ENCODE results near the gene MYB. TPM values are rescaled to one million over a fixed set of nuclear protein-coding genes. Genes with fewer than 3 reads are reported as not detected.

Gene MYB
- total and polyA plus RNA-seq, 2 of the 8 experiments (the other 6 are each of a cell fraction or from before 2014, with no cell fraction given) = 4.0 to 7.6 TPM

DNA sequence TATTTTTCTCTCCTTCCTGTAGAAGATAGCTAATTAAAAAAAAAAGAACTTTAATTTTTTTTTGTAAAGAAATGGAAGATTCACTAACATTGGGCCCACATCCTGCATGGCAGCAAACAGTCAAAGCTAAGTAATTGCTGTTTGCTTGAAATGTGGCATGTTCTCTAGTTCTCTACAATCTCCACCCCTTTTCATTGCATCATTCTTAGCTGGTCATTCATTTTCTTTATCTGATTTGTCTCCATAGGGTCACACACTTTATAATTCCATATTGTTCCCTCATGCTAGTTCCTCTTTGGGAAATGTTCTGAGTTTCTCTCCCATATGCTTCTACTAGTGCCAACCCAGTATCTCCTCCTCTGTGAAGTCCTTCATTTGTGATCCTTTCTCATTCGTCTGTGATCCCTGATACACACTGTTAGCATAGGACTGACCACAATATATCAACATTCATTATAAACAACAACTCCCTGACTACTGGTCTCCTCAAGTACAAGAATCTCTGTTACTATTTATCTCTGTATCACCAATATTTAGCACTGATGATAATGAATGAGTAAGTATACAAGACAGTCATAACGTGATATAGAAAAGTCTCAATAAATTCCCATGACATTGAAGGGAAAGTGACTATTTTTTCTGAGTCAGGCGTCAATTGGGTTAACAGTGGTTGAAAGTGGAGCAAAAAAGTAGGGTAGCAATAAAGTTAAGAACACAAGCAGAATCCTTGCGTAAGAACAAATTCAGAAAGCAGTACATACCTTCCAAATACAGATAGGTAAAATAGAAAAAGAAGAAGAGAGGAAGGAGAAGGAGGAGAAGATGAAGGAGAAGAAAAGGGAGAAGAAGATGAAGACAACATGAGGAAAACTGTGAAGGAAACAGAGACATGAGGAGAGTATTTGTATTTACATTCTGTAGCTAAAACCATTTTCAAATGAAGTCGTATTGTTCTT lies 33.2 kb upstream of the MYB start:
- H3K79me1 ChIP-seq (ENCODE audit: low read depth, low read length) = no peaks in the 10 kb centered on the region
- 88% methylated on average over 5 of the region's 5 CpGs; no CpG with 5 or more reads in 1 of the 2 experiments for WGBS, 2 experiments (ENCODE audit: extremely low coverage in 1 of 2, insufficient coverage in 1 of 2, insufficient read length in 1 of 2, insufficient replicate concordance in 2 of 2, low coverage in 1 of 2, low lambda C conversion rate in 2 of 2, missing lambda C conversion rate in 1 of 2)
- CTCF ChIA-PET (ENCODE audit: partially characterized antibody) = interaction anchor here (0.6 to 2.8 kb wide), 7 partner anchors 9 to 277 kb away, joined by 3 to 26 read pairs (median 10); no protein-coding TSS in a partner anchor

More for the DNA sequence above, 33.2 kb upstream of the MYB start:
- no peaks in the 10 kb centered on the region for H3K9me3 ChIP-seq (ENCODE audit: insufficient read depth in 2 of 2, low read depth in 1 of 2, low read length in 1 of 2)
- POLR2A ChIA-PET (ENCODE audit: partially characterized antibody) = no interaction called here
- no peaks in the 10 kb centered on the region for H3K36me3 ChIP-seq (ENCODE audit: control insufficient read depth in 2 of 4, insufficient read depth in 4 of 4, low read length in 3 of 4)
- no peak overlapping the region for H2BK5ac ChIP-seq (ENCODE audit: low read depth, low read length)
- no peak overlapping the region for H4K91ac ChIP-seq (replicated peaks; ENCODE audit: insufficient read length, low read length)
- no peak for TF ChIP-seq SP1 (IDR thresholded peaks at IDR 0.05; ENCODE audit: low read depth, low read length)
- no peak for TF ChIP-seq EP300 (IDR thresholded peaks at IDR 0.05; ENCODE audit: borderline replicate concordance in 1 of 2, low read depth in 2 of 2, low read length in 2 of 2)
- no peak for TF ChIP-seq NRF1 (IDR thresholded peaks at IDR 0.05; ENCODE audit: low read depth, low read length)
- no peak overlapping the region for H2BK20ac ChIP-seq (ENCODE audit: low read length)
- H3K9ac ChIP-seq (replicated peaks in 1 of 4; ENCODE audit: extremely low read depth in 1 of 4, low read depth in 3 of 4, low read length in 3 of 4) = no peak overlapping the region
- no peak overlapping the region for H3K27ac ChIP-seq (ENCODE audit: low read depth, low read length)
- H3K4me3 ChIP-seq (ENCODE audit: extremely low read depth in 1 of 4, insufficient read depth in 2 of 4, low read depth in 3 of 4, low read length in 4 of 4) = no peak overlapping the region
- no peaks in the 10 kb centered on the region for H4K20me1 ChIP-seq (replicated peaks in 1 of 2; ENCODE audit: control insufficient read depth in 1 of 2, insufficient read depth in 2 of 2, low read length in 2 of 2)
- no peak overlapping the region for H3K23ac ChIP-seq (ENCODE audit: insufficient read length)
- DNase-seq (ENCODE audit: low read depth in 1 of 2, low spot score in 2 of 2) (no peak), FAIRE-seq (no peak)
- no peak overlapping the region for H2BK15ac ChIP-seq (ENCODE audit: low read length)
- no peak overlapping the region for H3K4me2 ChIP-seq (ENCODE audit: insufficient read depth in 1 of 2, low read depth in 2 of 2, low read length in 2 of 2)
- no peaks in the 10 kb centered on the region for H3K27me3 ChIP-seq (replicated peaks in 1 of 4; ENCODE audit: control insufficient read depth in 3 of 4, extremely low read depth in 1 of 4, insufficient read depth in 3 of 4, low read length in 3 of 4)
- no peak overlapping the region for H4K8ac ChIP-seq (ENCODE audit: extremely low read depth, insufficient read depth, low read length)
- H2AK5ac ChIP-seq (ENCODE audit: low read depth, low read length) = no peak overlapping the region
- H3K23me2 ChIP-seq (ENCODE audit: low read depth, low read length) = no peaks in the 10 kb centered on the region
- no peak overlapping the region for H2BK12ac ChIP-seq (ENCODE audit: low read depth, low read length)
- no peak overlapping the region for H2AFZ ChIP-seq (ENCODE audit: low read length)
- H2BK120ac ChIP-seq (replicated peaks; ENCODE audit: low read depth, low read length) = no peak overlapping the region
- no peak overlapping the region for H3K18ac ChIP-seq (ENCODE audit: extremely low read depth, low read length)
- H3K4ac ChIP-seq (replicated peaks; ENCODE audit: insufficient read length, low read depth, low read length) = no peak overlapping the region
- peaks cover 3 to 7% (median 5%) of the 10 kb centered on the region in 4 experiments; a peak in 4 of 7 replicates for H3K4me1 ChIP-seq (replicated peaks in 1 of 4; ENCODE audit: control insufficient read depth in 3 of 4, insufficient read depth in 4 of 4, low read length in 3 of 4)
- H3K79me2 ChIP-seq (ENCODE audit: control insufficient read depth in 1 of 2, insufficient read depth in 2 of 2, low read length in 2 of 2) = no peaks in the 10 kb centered on the region
- H3K56ac ChIP-seq (replicated peaks; ENCODE audit: insufficient read length, low read depth, low read length) = no peak overlapping the region
- no peak overlapping the region for H4K5ac ChIP-seq (ENCODE audit: insufficient read length, low read depth, low read length)
- H3K14ac ChIP-seq (ENCODE audit: insufficient read length) = no peak overlapping the region

Measured in H1 (cell line).